Calu3 (cell line): ENCODE data around the gene KDELR1. TPM values are rescaled to one million over a fixed set of nuclear protein-coding genes. Genes with fewer than 3 reads are reported as not detected.

Experiments used
- BruUV-seq: library from RNA; stranded (reverse); fragments of 400-500 nt; replicated peaks from 2 replicates; lab custom pipeline; 2021; lab: Mats Ljungman, UMichigan
- CTCF ChIA-PET: fragments of 300-600 bp; sonication (Branson Sonifier 250); formaldehyde crosslinking; loops from one replicate; lab custom pipeline; 2022; ENCODE audit warnings: antibody characterized with exemption; lab: Charles Lee
- DNase-seq: peaks from one replicate; pipeline ENCODE4 v3.0.0; 2022
- H3K27ac Mint-ChIP-seq: one replicate; pipeline ENCODE4 v1.8.0; 2022; ENCODE audit warnings: mixed read lengths; ENCODE audit not compliant: unreplicated experiment
- H3K27me3 Mint-ChIP-seq: one replicate; pipeline ENCODE4 v1.8.0; 2022; ENCODE audit warnings: mixed read lengths; ENCODE audit not compliant: unreplicated experiment
- H3K36me3 Mint-ChIP-seq: one replicate; pipeline ENCODE4 v1.8.0; 2022; ENCODE audit warnings: mild to moderate bottlenecking, moderate library complexity, mixed read lengths; ENCODE audit not compliant: insufficient read depth, unreplicated experiment
- H3K4me1 Mint-ChIP-seq: one replicate; pipeline ENCODE4 v1.8.0; 2022; ENCODE audit warnings: mild to moderate bottlenecking, low read depth, mixed read lengths; ENCODE audit not compliant: unreplicated experiment
- H3K4me3 Mint-ChIP-seq: one replicate; pipeline ENCODE4 v1.8.0; 2022; ENCODE audit warnings: mild to moderate bottlenecking, low read depth, moderate library complexity, mixed read lengths; ENCODE audit not compliant: unreplicated experiment
- H3K9me3 Mint-ChIP-seq: one replicate; pipeline ENCODE4 v1.8.0; 2022; ENCODE audit warnings: low read depth, mixed read lengths; ENCODE audit not compliant: unreplicated experiment
- CTCF ChIP-seq: fragments of 200-600 bp; IDR thresholded peaks from one replicate; pipeline ENCODE4 v1.8.0; 2022; ENCODE audit warnings: antibody characterized with exemption; ENCODE audit not compliant: unreplicated experiment
- intact Hi-C: fragments of 100-400 bp; cut with micrococcal nuclease; formaldehyde crosslinking; loops from one replicate; pipeline ENCODE4 v1.10.0; 2022; ENCODE audit not compliant: unreplicated experiment
- total RNA-seq: library from RNA; stranded (reverse); gene quantifications from 2 replicates; pipeline ENCODE4 v1.2.3, GENCODE V29; 2022

KDELR1 gene
- total RNA-seq, 1 experiment from 2014 or later: 194 TPM

GRCh38 chr19:48390188-48391099 is 907 bp downstream of the KDELR1 start:
- no peaks in the 10 kb centered on the region for H3K9me3 Mint-ChIP-seq
- H3K27ac Mint-ChIP-seq: peak overlapping the region; percentile 89
- TF ChIP-seq CTCF: peak; percentile 78
- H3K27me3 Mint-ChIP-seq: peaks cover 42% of the 10 kb centered on the region
- intact Hi-C loops: loop anchor here (1.0 kb wide), 1 partner anchor 55 kb away; the partner anchor contains the start of gene GRWD1
- no TSS peak for BruUV-seq
- CTCF ChIA-PET: interaction anchor here (0.6 to 2.1 kb wide), 18 partner anchors 12 to 194 kb away, joined by 3 to 27 read pairs (median 5); partner anchors contain the start of genes GRWD1, SYNGR4 and TMEM143
- H3K36me3 Mint-ChIP-seq: peaks cover 60% of the 10 kb centered on the region
- peaks cover 3% of the 10 kb centered on the region for H3K4me1 Mint-ChIP-seq
- DNase-seq: peak; percentile 82
- H3K4me3 Mint-ChIP-seq: peak overlapping the region; percentile 82

GRCh38 chr19:48386981-48387380 is 4.4 kb downstream of the KDELR1 start:
- no peak for DNase-seq
- no peak for TF ChIP-seq CTCF
- H3K27ac Mint-ChIP-seq: no peak overlapping the region
- BruUV-seq: no TSS peak
- peaks cover 74% of the 10 kb centered on the region for H3K36me3 Mint-ChIP-seq
- H3K4me3 Mint-ChIP-seq: no peak overlapping the region
- H3K4me1 Mint-ChIP-seq: no peaks in the 10 kb centered on the region
- peaks cover 7% of the 10 kb centered on the region for H3K27me3 Mint-ChIP-seq
- H3K9me3 Mint-ChIP-seq: no peaks in the 10 kb centered on the region
- intact Hi-C loops: no loop called here
- CTCF ChIA-PET: no interaction called here

- Mint-ChIP-seq H3K4me3 (no peak overlapping the region), H3K4me1 (no peaks in the 10 kb centered on the region), H3K27ac (no peak overlapping the region), H3K36me3 (peaks cover 73% of the 10 kb centered on the region), H3K27me3 (no peaks in the 10 kb centered on the region), H3K9me3 (no peaks in the 10 kb centered on the region)
- TF ChIP-seq CTCF: no peak
- BruUV-seq: no TSS peak
- no peak for DNase-seq
- CTCF ChIA-PET: no interaction called here
- intact Hi-C loops: no loop called here
Measured at GRCh38 chr19:48385461-48386087, 5.8 kb downstream of the KDELR1 start.

- H3K9me3 Mint-ChIP-seq: no peaks in the 10 kb centered on the region
- CTCF ChIA-PET: interaction anchor here (0.6 kb wide), 1 partner anchor 1108 kb away, joined by 3 read pairs; no protein-coding TSS in a partner anchor
- peaks cover 61% of the 10 kb centered on the region for H3K36me3 Mint-ChIP-seq
- H3K27ac Mint-ChIP-seq: no peak overlapping the region
- no peak overlapping the region for H3K4me3 Mint-ChIP-seq
- no peak for TF ChIP-seq CTCF
- BruUV-seq: no TSS peak
- intact Hi-C loops: no loop called here
- no peak for DNase-seq
- H3K27me3 Mint-ChIP-seq: no peaks in the 10 kb centered on the region
- H3K4me1 Mint-ChIP-seq: no peaks in the 10 kb centered on the region
Measured at GRCh38 chr19:48382286-48382685, 9.1 kb downstream of the KDELR1 start.
